CD4-positive, alpha-beta T cell treated with Interleukin-4 for 4 hours (primary cell): ENCODE results near the gene SYTL3.
"Not testable (repeated sequence)": the region's sequence is repeated elsewhere in the genome, so short reads cannot be mapped to it uniquely, and the experiment has no call there.

Source experiments
- DNase-seq: peaks from one replicate; pipeline ENCODE4 v3.0.0-alpha.2; 2020

SYTL3 gene

GRCh38 chr6:158780246-158780884, 130.5 kb downstream of the SYTL3 start:
- no peak for DNase-seq

GRCh38 chr6:158780988-158781691, 131.3 kb downstream of the SYTL3 start:
- no peak for DNase-seq

- DNase-seq, result no peak
These were observed 132.0 kb downstream of the SYTL3 start for GRCh38 chr6:158781692-158782373.

DNA sequence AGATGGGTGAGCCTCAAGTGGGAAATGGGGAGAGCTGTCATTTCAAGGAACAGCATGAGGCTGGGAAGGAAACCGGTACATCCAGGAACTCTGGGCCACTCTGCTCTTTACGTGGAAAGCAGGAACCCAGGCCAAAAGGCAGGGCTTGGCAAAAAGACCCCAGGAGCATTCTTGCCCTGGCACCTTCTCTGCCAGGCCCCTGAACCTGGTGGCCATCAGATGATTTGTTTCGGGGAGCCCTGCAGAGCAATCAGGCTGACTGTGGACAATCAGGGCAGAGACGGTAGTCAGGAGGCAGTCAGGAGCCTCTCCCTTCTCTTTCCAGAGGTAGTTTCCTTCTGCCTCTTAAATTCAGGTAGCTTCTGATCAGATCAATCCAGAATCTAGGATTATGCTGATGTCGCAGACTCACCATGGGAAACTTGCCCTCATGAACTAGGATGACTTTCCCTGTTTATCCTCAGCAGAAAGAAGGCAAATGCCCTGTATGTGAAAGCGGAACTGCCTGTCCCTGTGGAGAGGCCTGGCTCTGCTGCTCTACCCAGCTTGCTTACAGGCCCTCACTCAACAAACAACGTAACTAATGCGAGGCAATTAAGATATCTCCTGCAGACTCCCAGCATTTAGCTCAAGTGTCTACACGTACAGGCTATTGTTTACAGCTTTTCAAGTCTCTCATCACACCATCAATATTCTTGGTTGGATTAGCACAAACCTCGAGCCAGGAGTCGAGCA, 132.7 kb downstream of the SYTL3 start:
- DNase-seq, result no peak

GRCh38 chr6:158783167-158783450, 133.3 kb downstream of the SYTL3 start:
- no peak for DNase-seq

DNA sequence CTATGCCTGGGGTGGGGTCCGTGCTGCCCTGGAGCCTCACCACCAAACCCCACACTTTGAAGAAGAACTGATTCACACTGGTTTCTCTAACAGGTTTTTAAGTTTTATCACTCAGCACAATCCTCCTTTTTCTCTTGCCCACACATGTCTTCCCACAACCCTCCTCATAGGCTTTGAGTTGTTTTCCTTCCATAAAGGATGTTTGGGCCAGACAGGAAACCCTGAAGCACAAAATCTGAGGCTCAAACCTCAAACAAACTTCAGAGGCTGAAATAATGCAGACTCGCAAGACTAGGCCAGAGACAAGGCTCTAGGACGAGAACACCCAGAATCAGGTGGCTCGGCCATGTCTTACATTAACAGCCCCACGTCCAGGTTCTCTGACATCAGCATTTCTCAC, 134.0 kb downstream of the SYTL3 start:
- no peak for DNase-seq

- no peak for DNase-seq
These were observed 134.7 kb downstream of the SYTL3 start for GRCh38 chr6:158784505-158784904.

DNA sequence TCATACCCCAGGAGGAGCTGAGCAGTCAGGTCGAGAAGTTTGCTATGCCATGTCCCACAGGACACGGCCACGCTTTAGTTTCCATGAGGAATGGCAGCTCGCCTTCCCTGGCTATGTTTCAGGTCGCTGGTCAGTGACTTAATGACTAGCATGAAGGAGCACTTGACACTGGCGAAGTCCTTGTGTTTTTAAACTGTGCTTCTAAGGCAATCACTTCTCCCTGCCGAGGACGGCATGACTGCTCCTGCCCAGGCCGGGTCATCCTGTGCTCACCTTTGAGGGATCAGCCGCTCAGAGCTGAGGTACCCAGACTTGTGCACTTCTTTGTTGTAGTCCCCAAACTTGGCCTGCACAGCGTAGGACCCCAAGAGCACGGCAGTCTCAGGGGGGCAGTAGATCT, 135.2 kb downstream of the SYTL3 start:
- no peak for DNase-seq

DNA sequence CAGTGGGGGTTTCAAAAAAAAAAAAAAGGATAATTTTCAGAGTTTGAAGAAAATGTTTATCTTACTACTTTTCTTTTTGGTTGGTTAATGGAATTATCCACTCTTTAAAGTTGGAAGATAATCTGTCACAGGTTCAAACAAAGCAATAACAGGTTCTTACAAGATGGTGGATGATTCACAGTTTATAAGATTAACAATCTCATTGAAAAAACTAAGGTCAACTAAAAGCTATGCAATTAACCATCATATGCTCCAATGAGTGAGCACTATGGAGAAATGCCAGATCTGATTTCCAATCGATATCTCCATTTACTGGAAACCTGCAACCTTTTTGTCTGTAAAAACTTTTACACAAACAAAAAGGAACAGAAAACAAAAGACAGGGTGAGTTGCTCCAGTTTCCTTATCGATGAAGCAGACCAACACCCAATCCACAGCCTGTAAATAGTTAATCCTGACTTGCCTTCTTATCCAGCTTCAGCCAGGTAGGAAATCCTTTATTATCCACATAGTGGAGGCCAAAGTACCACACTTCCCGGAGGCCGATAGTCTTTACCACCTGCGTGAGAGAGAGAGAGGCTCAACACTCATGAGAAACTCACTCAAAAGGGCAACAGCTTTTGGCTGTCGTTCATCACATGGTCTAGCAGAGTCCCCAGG, 136.9 kb downstream of the SYTL3 start:
- no peak for DNase-seq

GRCh38 chr6:158787395-158787794, 137.5 kb downstream of the SYTL3 start:
- DNase-seq, result no peak

GRCh38 chr6:158789115-158789917, 139.5 kb downstream of the SYTL3 start:
- DNase-seq, result peak; percentile 62

DNA sequence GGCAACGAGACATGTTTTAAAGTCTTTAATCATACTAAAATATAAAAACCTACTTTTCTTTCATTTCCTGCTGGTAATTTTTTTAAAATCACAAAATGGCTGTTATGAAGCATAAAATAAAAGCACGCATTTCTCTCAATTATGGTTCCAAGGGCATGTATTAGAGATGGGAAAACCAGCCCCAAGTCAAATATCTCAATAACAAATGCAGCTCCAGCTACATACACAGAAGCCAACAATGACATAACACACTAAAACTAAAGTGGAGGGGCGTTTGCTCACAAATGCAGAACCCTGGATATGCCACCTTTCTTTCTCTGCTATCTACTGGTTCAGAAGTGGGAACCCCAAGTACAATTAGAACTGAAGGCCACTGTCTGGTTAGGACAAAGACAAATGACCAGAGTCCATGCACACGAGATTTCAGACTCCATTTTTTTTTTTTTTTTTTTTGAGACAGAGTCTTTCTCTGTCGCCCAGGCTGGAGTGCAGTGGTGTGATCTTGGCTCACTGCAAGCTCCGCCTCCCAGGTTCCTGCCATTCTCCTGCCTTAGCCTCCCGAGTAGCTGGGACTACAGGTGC, 141.5 kb downstream of the SYTL3 start:
- DNase-seq, result no peak

- not testable (repeated sequence) for DNase-seq
These were observed 142.7 kb downstream of the SYTL3 start for GRCh38 chr6:158792505-158792904.

DNA sequence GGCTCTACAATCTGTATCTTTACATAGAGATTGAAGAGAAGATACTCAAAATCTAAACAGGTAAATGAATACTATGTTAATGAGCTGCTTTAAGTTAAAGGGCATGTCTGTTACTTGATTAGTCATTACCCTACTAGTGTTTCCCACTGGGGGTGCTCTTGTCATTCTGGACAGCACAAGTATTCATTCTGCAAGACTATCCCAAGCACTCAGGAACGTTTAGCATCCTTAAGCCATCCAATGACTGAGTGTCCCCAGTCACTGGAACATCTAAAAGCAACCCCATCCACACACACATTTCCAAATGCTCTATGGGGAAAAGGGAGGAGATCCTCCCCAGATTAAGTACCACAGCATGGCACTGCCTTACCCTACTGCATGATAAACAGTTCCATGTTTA, 143.6 kb downstream of the SYTL3 start:
- DNase-seq, result peak; percentile 43

DNA sequence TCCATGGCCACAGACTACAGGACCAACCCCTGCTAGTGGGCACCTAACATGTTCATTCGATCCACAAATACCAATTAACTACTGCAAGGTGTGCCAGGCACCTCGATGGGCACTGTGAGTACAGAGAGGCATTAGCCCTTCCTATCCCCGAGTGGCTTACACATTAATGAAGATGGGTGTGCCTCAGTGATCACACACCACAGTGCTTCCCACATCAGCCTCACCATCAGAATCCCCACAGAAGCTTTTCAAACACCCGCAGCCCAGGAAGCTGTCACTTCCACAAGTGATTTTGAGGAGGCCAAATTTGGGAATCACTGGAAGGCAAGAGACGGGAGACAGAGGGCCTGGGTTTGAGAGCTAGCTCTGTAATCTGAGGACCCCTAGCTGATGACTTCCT, 145.7 kb downstream of the SYTL3 start:
- DNase-seq, result no peak

DNA sequence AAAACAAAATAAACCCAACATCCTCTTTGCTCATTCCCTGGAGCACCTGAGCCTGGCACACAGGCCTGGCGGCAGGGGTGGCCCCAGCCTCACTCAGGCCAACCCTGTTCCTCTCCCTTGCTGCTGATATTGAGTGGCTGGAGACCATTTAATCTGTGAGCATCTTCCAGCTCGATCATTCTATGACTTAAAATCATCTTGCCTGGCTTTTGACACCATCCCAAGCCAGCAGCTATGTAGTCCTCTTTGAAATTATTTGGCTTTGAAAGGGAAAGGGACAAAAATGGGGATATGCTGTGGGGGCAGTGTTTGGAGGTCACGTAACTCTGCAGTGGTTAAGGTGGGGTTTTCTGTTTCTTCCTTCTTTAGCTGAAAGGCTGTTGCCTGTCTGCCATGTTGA, 146.5 kb downstream of the SYTL3 start:
- no peak for DNase-seq

GRCh38 chr6:158797331-158798310, 147.8 kb downstream of the SYTL3 start:
- DNase-seq, result no peak

DNA sequence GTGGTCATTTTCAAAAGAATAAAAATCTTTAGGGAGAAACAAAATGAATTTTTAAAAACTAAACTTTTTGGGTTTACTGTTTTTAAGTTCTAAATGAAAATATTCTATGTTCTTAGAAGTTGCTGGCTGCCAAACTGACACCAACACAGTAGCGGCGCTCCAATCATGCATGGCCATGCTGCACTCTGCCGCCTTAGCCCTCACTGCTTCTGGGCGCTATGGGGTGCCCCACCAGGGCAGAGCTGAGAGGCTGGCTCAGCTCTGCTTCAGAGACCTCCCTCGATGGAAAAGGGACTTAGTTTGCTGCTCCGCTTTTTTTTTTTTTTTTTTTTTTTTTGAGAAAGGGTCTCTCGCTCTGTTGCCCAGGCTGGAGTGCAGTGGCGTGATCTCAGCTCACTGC, 148.5 kb downstream of the SYTL3 start:
- DNase-seq, result no peak

- DNase-seq, result no peak
These were observed 149.4 kb downstream of the SYTL3 start for GRCh38 chr6:158799051-158799792.
